ENCODE data around the gene GNG2. TPM values are rescaled to one million over a fixed set of nuclear protein-coding genes. Genes with fewer than 3 reads are reported as not detected.
A peak's percentile ranks its signal among the peaks of the same experiment; 100 is the strongest.

The GNG2 gene
- total RNA-seq, 6 experiments from 2014 or later, result 1.9 to 7.6 (median 3.5) TPM

GRCh38 chr14:51844081-51844881 lies 16.1 kb upstream of the GNG2 start:
- intact Hi-C loops (cut with DNase I), result no loop called here
- no peaks in the 10 kb centered on the region for H3K36me3 ChIP-seq
- DNase-seq, result no peak
- 52% methylated on average over 5 of the region's 6 CpGs for WGBS (ENCODE audit: insufficient coverage, low coverage, low lambda C conversion rate, missing lambda C conversion rate)
- H3K27ac ChIP-seq, result no peak overlapping the region
- no peaks in the 10 kb centered on the region for H3K4me1 ChIP-seq
- H3K9me3 ChIP-seq, result no peaks in the 10 kb centered on the region
- no peak for ATAC-seq
- TF ChIP-seq POLR2A (IDR thresholded peaks at IDR 0.05), result no peak
- TF ChIP-seq, protein P1, sequence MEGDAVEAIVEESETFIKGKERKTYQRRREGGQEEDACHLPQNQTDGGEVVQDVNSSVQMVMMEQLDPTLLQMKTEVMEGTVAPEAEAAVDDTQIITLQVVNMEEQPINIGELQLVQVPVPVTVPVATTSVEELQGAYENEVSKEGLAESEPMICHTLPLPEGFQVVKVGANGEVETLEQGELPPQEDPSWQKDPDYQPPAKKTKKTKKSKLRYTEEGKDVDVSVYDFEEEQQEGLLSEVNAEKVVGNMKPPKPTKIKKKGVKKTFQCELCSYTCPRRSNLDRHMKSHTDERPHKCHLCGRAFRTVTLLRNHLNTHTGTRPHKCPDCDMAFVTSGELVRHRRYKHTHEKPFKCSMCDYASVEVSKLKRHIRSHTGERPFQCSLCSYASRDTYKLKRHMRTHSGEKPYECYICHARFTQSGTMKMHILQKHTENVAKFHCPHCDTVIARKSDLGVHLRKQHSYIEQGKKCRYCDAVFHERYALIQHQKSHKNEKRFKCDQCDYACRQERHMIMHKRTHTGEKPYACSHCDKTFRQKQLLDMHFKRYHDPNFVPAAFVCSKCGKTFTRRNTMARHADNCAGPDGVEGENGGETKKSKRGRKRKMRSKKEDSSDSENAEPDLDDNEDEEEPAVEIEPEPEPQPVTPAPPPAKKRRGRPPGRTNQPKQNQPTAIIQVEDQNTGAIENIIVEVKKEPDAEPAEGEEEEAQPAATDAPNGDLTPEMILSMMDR (IDR thresholded peaks at IDR 0.05), result no peak
- no peaks in the 10 kb centered on the region for H3K27me3 ChIP-seq
- no peak overlapping the region for H3K4me3 ChIP-seq

DNA sequence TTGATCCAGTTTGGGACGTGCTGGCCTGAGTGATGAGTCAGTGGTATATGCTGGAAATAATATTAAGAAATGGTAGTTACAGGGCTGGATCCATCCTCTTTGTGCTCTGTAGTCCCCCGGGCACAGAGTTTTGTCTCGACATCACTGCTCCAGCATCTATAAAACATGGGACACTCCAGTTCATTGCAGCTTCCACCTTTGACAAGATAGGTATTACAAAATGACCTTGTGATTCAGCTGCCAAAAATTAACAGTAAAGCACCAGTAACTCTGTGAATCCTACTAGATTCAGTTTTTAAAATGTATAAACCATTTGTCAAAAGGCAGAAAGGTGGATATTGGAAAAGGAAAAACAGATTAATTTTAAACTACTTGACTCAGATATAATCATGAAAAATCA lies 14.6 kb upstream of the GNG2 start:
- no peaks in the 10 kb centered on the region for H3K4me1 ChIP-seq
- TF ChIP-seq POLR2A (IDR thresholded peaks at IDR 0.05), result no peak
- DNase-seq (no peak), ATAC-seq (no peak)
- no peak overlapping the region for H3K4me3 ChIP-seq
- no peaks in the 10 kb centered on the region for H3K36me3 ChIP-seq
- H3K27ac ChIP-seq, result no peak overlapping the region
- intact Hi-C loops (cut with DNase I), result no loop called here
- H3K9me3 ChIP-seq, result no peaks in the 10 kb centered on the region
- WGBS (ENCODE audit: insufficient coverage, low coverage, low lambda C conversion rate, missing lambda C conversion rate), result 49% methylated on average over 3 of the region's 3 CpGs
- no peaks in the 10 kb centered on the region for H3K27me3 ChIP-seq

- peak overlapping the region in 2 of 3 donors; percentile 2 to 19 for H3K4me3 ChIP-seq
- TF ChIP-seq, protein P1 (IDR thresholded peaks at IDR 0.05), result no peak
- TF ChIP-seq POLR2A (IDR thresholded peaks at IDR 0.05), result no peak
- 14% methylated on average over 16 of the region's 16 CpGs for WGBS (ENCODE audit: insufficient coverage, low coverage, low lambda C conversion rate, missing lambda C conversion rate)
- ATAC-seq (peak; percentile 78 to 83 (median 82)), DNase-seq (peak; percentile 38 to 68 (median 56))
- H3K27me3 ChIP-seq, result no peaks in the 10 kb centered on the region
- H3K27ac ChIP-seq, result peak overlapping the region in 2 of 3 donors; percentile 59 to 66
- intact Hi-C loops (cut with DNase I), result no loop called here
- no peaks in the 10 kb centered on the region for H3K36me3 ChIP-seq
- H3K4me1 ChIP-seq, result no peaks in the 10 kb centered on the region
- H3K9me3 ChIP-seq, result no peaks in the 10 kb centered on the region
Observed at GRCh38 chr14:51846631-51847488, 13.6 kb upstream of the GNG2 start.

DNA sequence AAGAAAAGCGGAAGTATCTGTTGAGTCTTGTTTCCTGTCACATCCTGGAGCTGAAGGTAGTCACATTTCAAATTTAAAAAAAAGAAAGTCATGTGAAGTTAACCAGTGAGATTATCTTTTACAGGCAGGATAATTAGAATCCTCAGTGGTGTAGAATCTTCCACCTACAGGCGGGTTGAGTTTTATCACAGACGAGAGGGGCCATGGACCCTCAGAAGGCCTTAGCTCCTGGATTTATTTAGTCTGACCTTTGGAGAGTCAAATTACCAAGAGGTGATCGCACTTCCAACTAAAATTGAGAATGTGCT lies 13.0 kb upstream of the GNG2 start:
- no peaks in the 10 kb centered on the region for H3K36me3 ChIP-seq
- 24% methylated on average over 4 of the region's 4 CpGs for WGBS (ENCODE audit: insufficient coverage, low coverage, low lambda C conversion rate, missing lambda C conversion rate)

More for the DNA sequence above, 13.0 kb upstream of the GNG2 start:
- no peak overlapping the region for H3K4me3 ChIP-seq
- intact Hi-C loops (cut with DNase I), result no loop called here
- H3K27ac ChIP-seq, result peak overlapping the region in 2 of 3 donors; percentile 59 to 66
- no peaks in the 10 kb centered on the region for H3K9me3 ChIP-seq
- DNase-seq (no peak), ATAC-seq (no peak)
- no peaks in the 10 kb centered on the region for H3K4me1 ChIP-seq
- TF ChIP-seq, protein P1 (IDR thresholded peaks at IDR 0.05), result no peak
- TF ChIP-seq POLR2A (IDR thresholded peaks at IDR 0.05), result no peak
- H3K27me3 ChIP-seq, result no peaks in the 10 kb centered on the region
